Measurements from ENCODE around the gene AVPR1B.

Gene AVPR1B

DNA sequence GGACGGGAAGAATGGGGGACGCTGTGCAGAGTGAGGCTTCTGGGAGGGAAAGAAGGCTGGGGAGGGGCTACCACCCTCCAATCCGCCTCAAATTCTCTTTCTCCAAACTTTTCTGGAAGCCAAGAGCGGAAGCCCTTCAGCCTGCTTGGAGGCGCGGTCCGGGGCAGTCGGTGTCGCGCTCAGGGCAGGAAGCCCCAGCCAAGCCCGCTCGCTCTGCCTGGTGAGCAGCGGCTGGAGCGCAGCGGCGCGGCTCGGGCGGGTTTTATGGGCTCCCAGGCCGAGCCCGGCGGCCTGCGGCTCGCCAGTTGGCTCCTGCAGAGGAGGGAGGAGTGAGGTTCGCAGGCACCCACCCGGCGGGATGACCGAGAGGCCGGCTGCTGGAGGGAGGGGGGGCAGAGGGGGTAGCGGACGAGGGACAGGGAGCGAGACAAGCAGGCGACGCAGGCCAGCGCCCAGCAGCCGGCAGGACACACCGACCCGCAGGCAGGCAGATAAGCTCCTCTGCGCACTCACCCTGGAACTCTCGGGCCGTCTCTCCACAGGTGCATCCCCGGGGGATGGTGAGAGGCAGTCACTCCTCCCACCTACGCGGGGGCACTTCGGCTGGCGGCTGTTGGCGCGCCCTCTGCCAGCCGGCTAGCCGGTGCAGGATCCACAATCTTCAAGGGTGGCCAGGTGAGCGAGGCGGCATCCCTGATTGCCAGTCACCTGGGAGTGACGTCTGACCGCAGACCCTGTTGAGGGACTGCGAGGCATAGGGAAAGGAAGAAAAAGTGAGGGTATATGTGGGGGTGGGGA is at the start of gene AVPR1B:
TSS of gene AVPR1B (minus strand) at position 238 of the 798 bp plus-strand sequence. CDS start 498 bp downstream, outside the sequence.
- no peak for DNase-seq

GRCh38 chr1:206145771-206146290 is 28.6 kb upstream of the AVPR1B start:
- DNase-seq = no peak

- no peak for DNase-seq
Observed at GRCh38 chr1:206144605-206145004, 27.4 kb upstream of the AVPR1B start.

DNA sequence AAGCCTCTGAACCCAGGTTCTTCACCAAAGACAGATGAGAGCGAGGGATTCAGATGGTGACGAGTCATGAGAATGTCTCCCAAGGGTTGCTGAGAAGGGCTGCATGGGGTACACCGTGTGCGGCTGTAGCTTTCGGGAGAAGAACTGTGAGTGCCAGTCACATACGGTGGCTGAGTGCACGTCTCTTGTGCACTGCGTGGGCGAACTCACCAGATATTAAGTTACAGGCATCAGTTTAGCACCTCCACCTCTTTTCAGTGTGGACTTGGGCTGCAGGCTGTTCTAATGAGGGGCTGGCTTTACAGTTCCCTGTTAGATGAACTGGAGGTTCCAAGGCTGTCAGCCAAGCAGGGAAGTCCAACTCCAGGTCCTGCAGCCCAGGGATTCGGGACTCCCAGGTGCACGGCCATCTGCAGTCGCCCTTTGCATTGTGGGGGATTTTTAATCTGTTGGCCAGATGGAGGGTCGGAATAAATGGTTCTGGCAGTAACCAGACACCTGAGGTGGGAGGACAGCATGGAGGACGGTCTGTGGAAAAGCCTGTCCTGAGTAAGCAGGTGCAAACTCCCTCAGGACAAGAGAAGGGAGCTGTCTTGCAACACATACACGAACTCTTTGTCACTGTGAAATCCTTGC is 26.5 kb upstream of the AVPR1B start:
- no peak for DNase-seq

DNA sequence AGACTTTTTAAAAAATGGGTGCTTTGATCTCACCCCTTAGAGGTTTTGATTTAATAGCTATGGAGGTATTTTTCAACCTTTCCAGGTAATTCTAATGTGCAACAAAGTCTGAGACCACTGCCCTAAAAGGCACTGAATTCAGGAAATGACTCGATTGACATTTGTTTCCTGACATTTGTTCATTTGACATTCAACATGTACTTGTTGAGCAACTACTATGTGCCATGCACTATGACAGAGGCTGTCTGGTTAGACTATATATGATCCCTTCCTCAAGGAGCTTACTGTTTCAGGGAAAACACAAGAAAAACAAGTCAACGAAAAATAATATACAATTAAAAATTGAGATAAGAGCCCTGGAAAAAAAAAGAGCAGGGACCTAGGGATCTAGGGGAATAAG is 25.6 kb upstream of the AVPR1B start:
- no peak for DNase-seq

GRCh38 chr1:206142011-206142410 is 24.8 kb upstream of the AVPR1B start:
- DNase-seq = no peak

DNA sequence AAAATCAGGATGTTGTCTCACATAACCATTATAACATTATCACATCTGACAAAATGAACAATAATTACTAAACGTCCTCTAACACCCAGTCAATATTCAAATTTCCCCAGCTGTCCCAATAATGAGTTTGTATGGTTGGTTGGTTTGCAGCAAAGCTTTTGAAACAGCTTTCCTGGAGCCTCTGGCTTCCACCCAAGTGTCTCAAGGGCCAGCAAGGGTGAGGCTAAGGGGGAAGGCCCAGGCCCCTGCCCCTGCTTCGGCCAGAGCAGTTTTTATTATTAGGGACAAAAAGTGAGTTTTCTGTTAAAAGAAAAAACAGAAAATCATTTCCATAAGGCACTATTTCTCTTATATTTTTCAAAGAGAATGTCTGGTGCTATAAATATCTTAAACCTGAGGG is 19.1 kb upstream of the AVPR1B start:
- DNase-seq = no peak

DNA sequence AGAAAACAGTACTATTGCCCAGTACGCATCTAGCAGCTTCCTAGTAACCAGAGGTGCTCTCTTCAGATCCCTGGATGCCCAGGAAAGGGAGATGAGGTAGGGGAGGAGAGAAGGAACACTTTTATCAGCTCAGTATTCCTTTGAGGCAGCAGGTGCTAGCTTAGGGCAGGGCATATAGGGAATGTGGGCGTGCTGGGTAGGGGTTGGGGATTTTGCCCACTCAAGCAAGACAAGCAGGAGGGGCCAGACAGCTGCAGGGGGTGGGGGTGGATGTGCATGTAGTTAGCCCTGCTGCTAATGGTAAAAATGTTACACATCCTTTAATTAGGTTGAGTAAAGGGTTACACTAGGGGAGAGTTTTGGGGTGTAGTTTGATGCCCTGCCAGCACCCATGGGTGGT is 18.1 kb upstream of the AVPR1B start:
- no peak for DNase-seq

DNA sequence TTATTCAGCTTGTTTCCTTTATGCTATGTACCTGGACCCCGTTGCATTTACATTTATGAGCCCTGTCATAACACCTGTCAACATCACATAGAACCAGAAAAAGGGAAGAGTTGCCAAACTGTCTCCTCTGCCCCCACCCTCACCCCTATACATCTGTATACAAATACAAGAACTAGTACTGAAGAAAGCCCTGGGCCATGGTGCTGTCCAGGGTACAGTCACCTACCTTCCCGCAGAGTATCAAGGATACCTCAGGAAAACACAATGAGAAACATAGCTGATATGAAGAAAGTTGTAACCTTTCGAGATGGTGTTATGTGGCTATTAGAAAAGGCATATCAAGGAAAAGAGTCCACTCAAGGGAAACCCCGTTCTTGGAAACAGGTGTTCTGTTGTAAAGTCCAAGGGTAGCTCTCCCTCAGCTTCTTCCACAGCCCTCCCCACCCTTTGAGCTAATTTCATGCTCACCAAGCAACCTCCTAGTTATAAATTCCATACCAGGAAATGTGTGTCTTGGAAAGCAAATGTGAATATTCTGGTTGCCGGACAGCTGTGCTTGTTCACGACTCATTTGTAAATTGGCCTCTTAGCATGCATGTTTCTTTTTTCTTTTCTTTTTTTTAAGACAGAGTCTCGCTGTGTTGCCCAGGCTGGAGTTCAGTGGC is 16.7 kb upstream of the AVPR1B start:
- DNase-seq = no peak

DNA sequence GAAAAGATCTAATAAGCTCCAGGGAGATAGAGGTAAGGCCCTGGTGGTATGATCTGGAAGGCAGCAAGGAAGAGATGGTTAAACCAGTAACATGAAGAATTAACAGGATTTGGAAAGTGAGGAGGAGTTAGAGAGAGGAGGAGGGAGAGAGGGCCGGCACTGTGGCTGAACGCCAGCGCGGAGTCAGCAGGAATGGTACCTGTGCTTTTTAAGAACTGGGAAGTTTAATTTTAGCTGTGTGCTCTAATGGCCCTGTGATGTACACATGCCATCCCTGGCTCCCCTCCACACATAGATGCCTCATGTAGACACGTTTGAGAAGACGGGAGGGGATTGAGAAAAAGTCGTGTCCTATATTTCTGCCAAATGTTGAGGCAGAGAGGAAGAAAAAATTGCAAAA is 13.8 kb upstream of the AVPR1B start:
- DNase-seq = no peak

GRCh38 chr1:206128196-206128595 is 11.0 kb upstream of the AVPR1B start:
- DNase-seq = no peak

GRCh38 chr1:206127336-206127735 is 10.1 kb upstream of the AVPR1B start:
- DNase-seq = no peak

DNA sequence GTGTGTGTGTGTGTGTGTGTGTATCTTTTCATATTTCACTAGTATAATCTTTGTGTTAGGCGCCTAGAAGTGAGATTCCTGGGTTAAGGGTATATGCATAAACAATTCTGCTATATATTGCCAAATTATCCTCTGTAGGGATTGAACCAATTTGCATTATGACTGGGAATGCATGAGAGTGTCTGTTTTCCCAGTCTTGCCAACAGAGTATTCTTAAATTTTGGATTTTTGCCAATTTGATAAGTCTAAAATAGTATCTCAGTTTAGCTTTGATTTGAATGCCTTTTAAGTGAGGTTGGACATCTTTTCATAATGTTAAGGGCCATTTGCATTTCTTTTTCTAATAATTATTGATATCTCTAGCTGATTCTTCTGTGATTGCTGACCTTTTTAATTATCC is 8.2 kb upstream of the AVPR1B start:
- no peak for DNase-seq

DNA sequence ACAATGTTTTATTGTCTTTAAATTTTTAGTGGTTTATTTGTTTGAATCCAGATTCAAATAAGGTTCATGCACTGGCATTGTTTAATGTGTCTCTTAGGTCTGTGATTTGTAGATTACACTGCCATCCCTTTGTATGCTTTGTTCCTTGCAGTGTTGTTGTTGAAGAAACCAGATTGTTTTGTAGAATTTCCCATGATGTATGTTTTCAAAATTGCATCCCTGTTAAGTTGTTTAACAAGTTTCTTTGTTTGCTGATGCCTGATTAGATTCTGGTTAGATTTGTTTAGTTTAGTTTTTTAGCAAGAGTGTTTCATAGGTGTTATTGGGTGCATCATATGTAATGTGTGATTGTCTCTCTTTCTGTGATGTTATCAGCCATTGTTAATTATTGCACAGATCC is 5.5 kb upstream of the AVPR1B start:
- DNase-seq = no peak

- no peak for DNase-seq
Observed at GRCh38 chr1:206121269-206121668, 4.1 kb upstream of the AVPR1B start.

DNA sequence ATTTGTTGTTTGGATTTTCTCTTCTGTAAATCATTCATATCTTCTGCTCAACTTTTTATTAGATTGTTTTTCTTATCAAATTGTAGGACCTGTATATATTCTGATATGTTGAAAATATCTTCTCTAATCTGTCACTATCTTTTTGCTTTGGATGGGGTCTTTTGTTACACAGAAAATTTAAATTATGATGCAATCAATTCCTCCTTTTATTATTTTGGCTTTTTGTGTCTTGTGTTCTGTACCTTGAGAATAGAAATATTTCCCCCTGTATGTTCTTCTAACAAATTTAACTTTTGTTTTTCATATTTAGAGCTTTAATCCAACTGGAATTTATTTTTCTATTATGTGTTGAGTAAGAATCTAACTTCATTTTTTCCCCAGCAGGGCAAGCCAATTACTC is 3.2 kb upstream of the AVPR1B start:
- no peak for DNase-seq

DNA sequence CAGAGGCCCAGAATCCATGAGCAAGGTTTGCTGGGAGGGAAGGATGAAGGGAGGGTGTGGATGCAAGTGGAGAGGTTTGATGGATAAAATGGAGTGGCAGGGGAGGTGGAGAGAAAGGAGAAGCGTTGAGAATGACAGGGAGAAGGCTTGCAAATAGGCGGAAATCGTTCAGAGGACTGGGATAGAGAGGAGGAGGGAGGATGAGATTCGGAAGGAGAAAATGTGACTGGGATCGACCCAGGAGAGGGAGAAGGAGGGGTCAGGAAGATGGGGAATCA is 376 bp downstream of the AVPR1B start:
- no peak for DNase-seq

- DNase-seq = no peak
Observed at GRCh38 chr1:206116191-206116872, 856 bp downstream of the AVPR1B start.

- no peak for DNase-seq
Observed at GRCh38 chr1:206115791-206116190, 1.4 kb downstream of the AVPR1B start.

GRCh38 chr1:206114692-206115640 is 2.2 kb downstream of the AVPR1B start:
- no peak for DNase-seq

DNA sequence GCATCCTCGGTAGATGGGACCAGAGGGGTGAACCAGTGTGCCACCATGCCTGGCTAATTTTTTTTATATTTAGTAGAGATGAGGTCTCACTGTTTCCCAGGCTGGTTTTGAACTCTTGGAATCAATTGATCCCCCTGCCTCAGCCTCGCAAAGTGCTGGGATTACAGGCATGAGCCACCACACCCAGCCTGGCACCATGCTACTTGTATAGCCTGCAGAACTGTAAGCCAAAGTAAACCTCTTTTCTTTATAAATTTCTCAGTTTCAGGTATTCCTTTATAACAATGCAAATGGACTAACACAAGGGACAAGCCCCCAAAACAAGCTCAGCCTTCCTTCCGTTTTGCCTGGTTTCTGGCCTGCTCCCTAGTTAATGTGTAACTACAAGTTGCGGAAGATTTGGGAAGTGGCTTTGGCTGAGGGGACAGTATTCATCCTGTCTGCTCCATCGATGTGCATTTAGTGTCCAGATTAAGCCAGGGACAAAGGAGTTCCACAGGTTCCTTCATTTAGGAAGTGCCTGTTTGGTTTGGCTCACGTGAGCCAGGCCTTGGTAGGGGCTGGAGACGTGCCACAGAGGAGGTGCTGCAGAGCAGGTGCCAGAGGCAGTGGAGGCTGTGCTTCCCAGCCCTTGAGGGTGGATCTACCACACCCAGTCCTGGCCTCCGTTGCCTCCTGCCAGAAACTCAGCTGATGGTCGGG is 4.4 kb downstream of the AVPR1B start:
- DNase-seq = no peak
